GM15510 (cell line): Measurements from ENCODE around the gene PINK1.

Source experiments
- POLR2A ChIP-seq: IDR thresholded peaks from 3 replicates; pipeline ENCODE4 v1.6.1; 2011; ENCODE audit warnings: borderline replicate concordance; ENCODE audit not compliant: insufficient read length; ENCODE audit errors: extremely low read depth

Gene PINK1

DNA sequence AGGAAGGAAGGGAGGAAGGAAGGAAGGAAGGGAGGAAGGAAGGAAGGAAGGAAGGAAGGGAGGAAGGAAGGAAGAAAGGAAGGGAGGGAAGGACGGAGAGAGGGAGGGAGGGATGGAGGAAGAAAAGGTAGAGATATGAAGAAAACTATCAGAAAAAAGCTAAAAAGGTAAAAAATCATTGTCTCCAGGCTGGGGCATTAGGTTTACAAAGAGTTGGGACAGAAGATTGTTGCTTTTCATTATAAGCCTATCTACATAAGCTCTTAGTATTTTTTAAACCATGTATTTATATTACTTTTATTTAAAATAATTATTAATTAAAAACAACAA lies 7.2 kb upstream of the PINK1 start:
- no peak for TF ChIP-seq POLR2A

DNA sequence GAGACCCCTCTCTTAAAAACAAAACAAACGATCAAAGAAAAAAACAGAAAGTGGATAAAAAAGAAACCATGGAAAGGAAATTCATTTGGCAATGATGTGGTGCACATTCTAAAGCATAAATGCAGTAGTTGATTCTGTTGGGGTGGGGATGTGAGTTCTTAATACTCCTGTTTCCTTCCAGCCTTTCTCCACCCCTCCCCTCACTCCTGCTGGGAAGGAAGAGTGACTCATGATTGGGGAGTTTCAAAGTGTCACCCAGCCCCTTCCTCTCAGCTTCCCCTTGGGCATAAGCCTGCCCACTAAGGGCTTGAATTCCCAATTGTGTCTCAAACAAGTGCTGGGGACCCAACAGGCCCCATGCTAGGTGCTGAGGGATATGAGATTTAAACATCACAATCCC lies 6.7 kb upstream of the PINK1 start:
- no peak for TF ChIP-seq POLR2A

DNA sequence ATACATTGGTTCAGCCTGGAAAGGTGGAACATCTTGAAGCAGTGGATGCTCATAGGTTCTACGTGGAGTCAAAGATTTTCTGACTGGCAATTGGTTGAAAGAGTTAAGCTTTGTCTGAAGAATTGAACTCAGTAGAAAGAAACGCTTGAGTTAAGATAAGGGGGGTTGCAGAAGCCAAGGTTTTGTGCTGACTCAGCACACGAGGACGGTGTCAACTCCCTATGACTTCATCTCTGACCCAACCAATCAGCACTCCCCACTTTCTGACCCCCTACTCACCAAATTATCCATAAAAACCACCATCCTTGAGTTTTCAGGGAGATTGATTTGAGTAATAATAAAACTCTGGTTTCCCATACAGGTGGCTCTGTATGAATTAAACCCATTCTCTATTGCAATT lies 2.5 kb upstream of the PINK1 start:
- no peak for TF ChIP-seq POLR2A

DNA sequence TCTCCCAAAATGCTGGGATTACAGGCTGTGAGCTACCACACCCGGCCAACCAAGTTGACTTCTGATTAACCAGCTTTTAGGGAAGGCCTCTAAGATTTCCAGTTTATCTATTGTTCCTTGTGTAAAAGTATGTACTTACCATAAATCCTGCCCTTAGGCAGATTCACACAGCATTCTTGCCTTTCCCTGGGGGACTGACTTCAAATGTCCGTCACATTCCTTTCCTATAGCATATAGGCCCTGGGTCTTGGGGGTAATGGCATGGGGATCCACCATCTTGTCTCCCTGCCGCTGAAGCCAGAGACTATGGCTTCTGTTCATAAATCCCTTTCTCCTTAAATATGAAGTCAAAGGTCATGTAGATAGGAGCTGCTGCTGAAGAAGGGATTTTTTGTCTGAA lies 872 bp upstream of the PINK1 start:
- no peak for TF ChIP-seq POLR2A

DNA sequence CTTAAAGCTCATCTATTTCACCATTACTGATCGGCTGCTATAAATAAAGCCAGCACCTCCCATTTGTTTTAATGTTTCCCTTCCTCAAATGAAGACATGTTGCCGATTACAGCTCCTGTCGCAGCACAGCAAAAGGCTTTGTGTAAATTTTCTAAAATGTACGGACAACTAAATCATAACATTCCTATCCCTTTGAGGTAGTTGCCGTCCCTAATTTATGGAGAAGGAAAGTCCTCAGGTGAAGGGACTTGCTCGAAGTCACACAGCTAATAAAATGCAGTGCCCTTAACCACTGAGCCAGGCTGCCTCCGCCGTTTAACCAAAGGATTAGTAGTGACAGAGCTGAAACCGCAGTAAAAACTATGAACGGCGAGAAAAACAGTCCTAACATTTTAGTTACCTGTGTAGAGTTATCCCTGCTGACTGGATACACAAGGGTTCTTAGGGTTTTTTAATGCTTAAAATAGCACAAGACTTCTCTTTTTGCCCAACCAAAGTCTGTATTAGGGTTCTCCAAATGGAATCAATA lies 871 bp downstream of the PINK1 start:
- TF ChIP-seq POLR2A, result no peak

DNA sequence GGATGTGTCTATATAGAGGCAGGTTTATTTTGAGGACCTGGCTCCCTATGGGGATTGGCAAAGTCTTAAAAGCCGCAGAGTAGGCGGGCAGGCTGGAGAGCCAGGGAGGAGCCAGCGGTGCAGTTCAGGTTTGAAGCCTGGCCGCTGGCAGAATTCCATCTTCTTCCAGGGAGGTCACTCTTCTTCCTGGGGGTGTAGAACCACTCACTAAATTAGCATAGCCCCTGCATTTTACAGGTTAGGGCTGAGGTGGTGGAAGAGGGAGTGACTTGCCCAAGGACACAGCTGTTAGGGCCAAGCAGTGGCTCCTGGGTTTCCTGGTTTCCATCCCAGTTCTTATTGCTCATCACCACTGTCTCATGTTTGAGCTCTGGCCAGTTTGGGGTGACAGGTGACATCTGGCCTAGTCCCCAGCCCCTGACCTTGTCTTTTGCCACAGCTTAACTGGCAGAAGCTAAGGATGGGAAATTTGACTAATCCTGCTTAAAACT lies 1.4 kb downstream of the PINK1 start:
- no peak for TF ChIP-seq POLR2A

DNA sequence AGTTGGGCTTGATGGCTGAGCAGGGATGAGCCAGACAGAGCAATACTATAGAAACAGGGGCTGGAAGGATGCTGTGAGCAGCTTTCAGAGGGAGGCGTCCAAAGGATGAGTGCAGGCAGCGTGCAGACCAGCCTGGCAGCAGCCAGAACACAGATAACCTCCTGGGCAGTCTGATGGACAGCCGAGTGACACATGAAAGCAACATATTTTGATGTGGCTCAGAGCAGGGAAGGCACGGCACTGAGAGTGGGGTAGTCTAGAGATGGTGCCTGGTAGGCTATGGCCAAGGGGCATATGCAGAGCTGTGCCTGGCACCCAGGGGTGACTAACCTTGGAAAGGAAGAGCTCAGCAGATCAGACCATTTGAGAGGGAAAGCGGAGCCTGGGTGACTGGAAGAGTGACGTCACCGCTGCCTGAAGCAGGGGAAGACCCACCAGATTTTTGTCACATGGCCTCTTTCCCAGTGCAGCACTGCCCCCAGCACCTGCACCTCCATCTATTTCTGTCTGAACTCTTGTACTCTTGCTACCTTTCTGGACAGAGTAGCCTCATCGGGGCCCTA lies 3.6 kb downstream of the PINK1 start:
- TF ChIP-seq POLR2A, result no peak

DNA sequence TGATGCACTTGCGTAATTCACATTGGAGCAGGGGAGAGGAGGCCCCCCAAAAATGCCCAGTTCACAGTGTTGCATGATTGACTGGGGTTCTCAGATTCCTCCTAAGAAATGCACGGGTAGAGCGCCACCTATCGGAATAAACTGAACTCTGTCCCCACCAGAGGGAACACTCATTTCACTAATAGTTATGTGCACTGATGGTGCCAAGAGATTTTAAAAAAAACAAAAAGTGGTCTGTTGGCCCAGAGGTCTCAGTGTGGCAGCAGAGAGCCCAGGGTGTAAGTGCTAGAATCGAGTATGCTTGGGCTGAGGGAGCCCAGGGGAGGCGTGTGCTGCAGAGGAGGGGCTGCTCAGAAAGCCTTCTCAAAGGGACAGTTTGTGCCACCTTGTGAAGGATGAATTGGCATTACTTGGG lies 6.9 kb downstream of the PINK1 start:
- no peak for TF ChIP-seq POLR2A

DNA sequence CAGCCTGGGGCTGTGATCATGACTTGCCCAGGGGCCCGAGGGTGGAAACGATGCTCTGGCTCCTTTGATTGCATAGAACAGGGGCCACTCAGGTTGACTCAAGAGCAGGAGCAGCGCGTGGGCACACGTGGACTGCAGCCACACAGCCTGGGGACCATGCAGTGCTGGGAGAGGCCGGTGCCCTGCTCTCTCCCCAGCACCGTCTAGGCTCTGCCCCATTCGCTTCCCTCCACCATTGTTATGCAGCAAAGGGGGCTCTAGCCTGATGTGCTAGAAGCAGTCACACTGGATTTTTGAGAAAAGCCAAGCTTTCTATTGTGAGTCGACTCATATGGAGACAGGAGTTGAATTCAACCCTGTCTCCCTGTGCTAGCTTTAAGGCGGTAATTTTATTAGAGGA lies 8.7 kb downstream of the PINK1 start:
- no peak for TF ChIP-seq POLR2A

DNA sequence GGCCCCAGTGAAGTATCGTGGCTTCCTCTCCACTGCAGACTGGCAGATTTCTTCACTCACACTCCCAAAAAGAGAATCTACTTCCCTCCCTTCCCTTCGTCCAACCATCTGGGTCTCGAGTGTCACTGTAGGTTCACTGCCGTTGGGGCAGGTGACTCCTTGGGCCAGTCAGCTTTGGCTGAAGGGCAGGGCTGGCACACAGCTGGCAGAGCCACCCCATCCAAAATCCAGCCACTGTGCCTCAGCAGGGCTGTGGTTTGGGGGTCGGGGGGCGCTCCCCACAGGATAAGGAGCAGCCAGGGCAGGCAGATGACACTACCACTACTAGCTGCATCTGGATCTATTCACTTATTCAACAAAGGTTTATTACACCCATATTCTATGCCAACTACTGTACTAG lies 9.8 kb downstream of the PINK1 start:
- no peak for TF ChIP-seq POLR2A

DNA sequence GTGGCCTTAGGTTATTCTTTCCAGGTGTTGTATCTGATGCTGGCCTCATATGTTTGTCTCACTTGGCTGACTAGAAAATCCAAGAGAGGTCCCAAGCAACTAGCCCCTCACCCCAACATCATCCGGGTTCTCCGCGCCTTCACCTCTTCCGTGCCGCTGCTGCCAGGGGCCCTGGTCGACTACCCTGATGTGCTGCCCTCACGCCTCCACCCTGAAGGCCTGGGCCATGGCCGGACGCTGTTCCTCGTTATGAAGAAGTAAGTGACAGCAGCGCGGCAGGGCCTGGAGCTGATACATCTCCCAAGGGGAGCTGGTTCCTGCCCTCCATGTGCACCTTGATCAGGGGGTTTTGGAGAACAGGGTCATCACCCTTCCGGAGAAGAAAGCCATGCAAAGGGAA lies 11.2 kb downstream of the PINK1 start:
- no peak for TF ChIP-seq POLR2A

DNA sequence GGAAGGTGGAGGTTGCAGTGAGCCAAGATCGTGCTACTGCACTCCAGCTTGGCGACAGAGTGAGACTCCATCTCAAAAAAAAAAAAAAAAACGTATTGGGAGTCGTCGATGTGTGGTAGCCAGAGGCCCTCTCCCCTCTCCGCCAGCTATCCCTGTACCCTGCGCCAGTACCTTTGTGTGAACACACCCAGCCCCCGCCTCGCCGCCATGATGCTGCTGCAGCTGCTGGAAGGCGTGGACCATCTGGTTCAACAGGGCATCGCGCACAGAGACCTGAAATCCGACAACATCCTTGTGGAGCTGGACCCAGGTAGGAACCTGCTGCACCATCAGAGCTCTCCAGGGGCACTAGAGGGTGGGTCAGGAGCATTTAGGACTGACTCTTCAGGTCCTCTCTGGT lies 12.2 kb downstream of the PINK1 start:
- TF ChIP-seq POLR2A, result no peak

DNA sequence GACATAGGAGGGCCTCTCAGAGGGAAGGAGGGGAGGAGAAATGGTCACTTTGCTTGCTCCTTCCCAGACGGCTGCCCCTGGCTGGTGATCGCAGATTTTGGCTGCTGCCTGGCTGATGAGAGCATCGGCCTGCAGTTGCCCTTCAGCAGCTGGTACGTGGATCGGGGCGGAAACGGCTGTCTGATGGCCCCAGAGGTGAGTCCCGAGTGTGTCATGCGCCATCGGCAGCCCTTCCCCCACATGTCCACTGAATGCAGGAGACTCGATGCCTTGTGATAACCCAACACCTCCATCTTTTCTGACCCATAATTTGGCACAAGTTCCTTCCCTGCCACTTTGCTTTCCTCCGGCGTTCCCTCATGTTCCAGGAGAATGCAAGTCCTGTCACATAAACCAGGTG lies 15.2 kb downstream of the PINK1 start:
- no peak for TF ChIP-seq POLR2A

DNA sequence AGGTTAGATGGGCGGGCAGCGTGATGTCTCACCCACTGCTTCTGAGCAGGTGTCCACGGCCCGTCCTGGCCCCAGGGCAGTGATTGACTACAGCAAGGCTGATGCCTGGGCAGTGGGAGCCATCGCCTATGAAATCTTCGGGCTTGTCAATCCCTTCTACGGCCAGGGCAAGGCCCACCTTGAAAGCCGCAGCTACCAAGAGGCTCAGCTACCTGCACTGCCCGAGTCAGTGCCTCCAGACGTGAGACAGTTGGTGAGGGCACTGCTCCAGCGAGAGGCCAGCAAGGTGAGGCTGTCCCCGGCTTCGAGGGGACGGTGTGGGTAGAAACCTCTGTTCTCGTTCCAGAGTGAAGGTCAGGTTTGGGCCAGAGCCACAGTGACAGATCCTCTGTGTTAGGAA lies 15.7 kb downstream of the PINK1 start:
- no peak for TF ChIP-seq POLR2A

DNA sequence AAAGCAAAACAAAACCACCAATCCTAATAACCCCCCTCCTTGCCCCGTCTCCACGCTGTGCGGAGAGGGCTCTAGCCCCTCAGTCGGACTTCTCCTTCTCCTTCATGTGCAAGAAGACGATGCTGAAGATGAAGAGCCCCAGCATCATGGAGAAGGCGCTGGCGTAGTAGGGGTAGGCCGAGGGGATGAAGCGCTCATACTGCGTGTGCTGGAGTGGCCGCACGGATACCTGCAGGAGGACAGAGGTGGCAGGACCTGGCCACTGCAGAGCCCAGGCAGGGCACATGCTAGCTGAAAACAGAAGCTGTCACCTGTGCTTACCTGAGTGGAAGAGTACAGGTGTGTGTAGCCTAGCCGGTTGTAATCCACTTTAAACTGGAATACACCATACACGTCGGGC lies 19.0 kb downstream of the PINK1 start:
- TF ChIP-seq POLR2A, result no peak

DNA sequence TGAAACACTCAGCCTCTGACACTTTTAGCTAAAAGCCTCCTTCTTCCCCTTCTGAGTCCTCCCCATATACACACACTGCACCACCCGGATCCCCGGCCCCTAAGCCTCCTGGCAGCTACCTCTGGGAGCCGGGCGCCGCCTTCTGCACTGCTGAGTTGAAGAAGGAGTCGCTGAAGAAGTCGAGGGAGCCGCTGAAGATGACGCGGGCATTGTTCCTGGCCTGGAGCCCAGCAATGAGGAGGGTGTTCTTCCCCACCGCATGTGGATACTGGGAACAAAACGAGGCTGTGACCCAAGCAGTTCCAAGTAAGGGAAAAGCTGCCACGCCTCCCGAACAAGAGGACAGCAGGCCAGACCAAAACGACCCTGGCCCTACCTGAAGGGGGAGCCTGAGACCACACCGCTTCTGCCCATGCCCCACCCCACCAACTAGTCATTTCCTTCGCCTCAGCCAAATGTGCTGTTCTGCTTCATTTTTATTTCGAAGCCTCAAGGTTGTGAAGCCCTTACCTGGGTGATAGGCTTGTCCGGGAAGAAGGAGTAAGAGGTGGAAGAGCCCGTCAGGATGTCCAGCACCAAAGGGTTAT lies 20.9 kb downstream of the PINK1 start:
- no peak for TF ChIP-seq POLR2A
